Progenitor cell of endocrine pancreas (in vitro differentiated cells): ENCODE results near the gene REXO2. TPM values are rescaled to one million over a fixed set of nuclear protein-coding genes. Genes with fewer than 3 reads are reported as not detected.

Experiments
- DNase-seq: peaks from one replicate; pipeline ENCODE4 v3.0.0; 2021; ENCODE audit warnings: low spot score; ENCODE audit not compliant: unreplicated experiment
- H3K27ac Mint-ChIP-seq: 2 replicates; pipeline ENCODE4 v1.8.0; 2021; ENCODE audit warnings: mild to moderate bottlenecking, moderate library complexity, mixed read lengths
- H3K27me3 Mint-ChIP-seq: 2 replicates; pipeline ENCODE4 v1.8.0; 2021; ENCODE audit warnings: mixed read lengths
- H3K36me3 Mint-ChIP-seq: 2 replicates; pipeline ENCODE4 v1.8.0; 2022; ENCODE audit warnings: mixed read lengths; ENCODE audit not compliant: insufficient read depth
- H3K4me1 Mint-ChIP-seq: 2 replicates; pipeline ENCODE4 v1.8.0; 2021; ENCODE audit warnings: low read depth, mixed read lengths
- H3K4me3 Mint-ChIP-seq: 2 replicates; pipeline ENCODE4 v1.8.0; 2021; ENCODE audit warnings: low read depth, mild to moderate bottlenecking, moderate library complexity, mixed read lengths
- H3K9me3 Mint-ChIP-seq: 2 replicates; pipeline ENCODE4 v1.8.0; 2021; ENCODE audit warnings: low read depth, mixed read lengths
- CTCF ChIP-seq: fragments of 200-600 bp; sonication (generic); IDR thresholded peaks from one replicate; pipeline ENCODE4 v1.5.0; 2021; ENCODE audit warnings: antibody characterized with exemption, mild to moderate bottlenecking; ENCODE audit not compliant: unreplicated experiment
- total RNA-seq: library from RNA; stranded (reverse); gene quantifications from 2 replicates; pipeline ENCODE4 v1.2.1, GENCODE V29; 2021

The REXO2 gene
- total RNA-seq, 1 donor from 2014 or later, result 51.3 TPM

DNA sequence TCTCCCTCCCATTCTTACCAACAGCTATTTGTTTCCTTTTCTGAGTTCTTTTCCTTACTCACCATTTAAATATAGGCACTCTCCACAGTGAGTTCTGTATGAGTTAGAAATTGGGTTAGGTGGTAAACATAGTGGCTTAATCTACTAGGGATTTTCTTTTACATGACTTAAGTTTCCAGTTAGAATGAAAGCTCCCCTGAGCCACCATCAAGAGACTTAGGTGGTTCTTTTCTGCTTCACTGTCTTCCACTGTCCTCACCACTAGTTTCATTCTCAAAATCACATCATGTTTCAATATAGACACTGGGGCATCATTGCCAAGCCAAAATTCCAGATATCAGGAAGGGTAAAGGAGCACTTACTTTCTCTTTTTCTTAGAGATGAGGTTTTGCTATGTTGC lies 9.0 kb upstream of the REXO2 start:
- H3K27me3 Mint-ChIP-seq, result peaks cover 6% of the 10 kb centered on the region
- no peaks in the 10 kb centered on the region for H3K4me1 Mint-ChIP-seq
- no peaks in the 10 kb centered on the region for H3K9me3 Mint-ChIP-seq
- DNase-seq, result no peak
- no peak overlapping the region for H3K27ac Mint-ChIP-seq
- no peak overlapping the region for H3K4me3 Mint-ChIP-seq
- no peaks in the 10 kb centered on the region for H3K36me3 Mint-ChIP-seq
- no peak for TF ChIP-seq CTCF

DNA sequence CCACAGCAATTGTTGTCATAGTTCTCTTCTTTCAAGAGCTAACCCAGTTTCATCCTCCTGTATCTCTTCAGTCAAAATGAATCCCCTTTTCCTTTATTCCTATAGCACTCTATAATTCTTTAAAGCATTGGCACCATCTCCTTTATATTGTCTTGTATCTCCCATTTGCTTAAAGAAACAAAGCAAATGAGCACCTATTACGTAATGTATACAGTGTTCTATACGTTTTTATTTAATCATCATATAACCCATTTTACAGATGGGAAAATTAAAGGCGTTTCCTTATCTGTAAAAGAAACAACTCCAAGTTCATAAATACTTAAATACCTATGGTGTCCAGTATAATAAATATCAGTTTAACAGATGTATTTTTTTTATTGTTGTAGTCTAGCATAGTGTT lies 6.4 kb upstream of the REXO2 start:
- H3K27ac Mint-ChIP-seq, result no peak overlapping the region
- H3K9me3 Mint-ChIP-seq, result no peaks in the 10 kb centered on the region
- peaks cover 4% of the 10 kb centered on the region for H3K4me1 Mint-ChIP-seq
- H3K27me3 Mint-ChIP-seq, result peaks cover 6% of the 10 kb centered on the region
- no peaks in the 10 kb centered on the region for H3K36me3 Mint-ChIP-seq
- TF ChIP-seq CTCF, result no peak
- no peak for DNase-seq
- no peak overlapping the region for H3K4me3 Mint-ChIP-seq

GRCh38 chr11:114433376-114433775 lies 5.9 kb upstream of the REXO2 start:
- H3K4me3 Mint-ChIP-seq, result no peak overlapping the region
- H3K4me1 Mint-ChIP-seq, result peaks cover 9% of the 10 kb centered on the region
- no peaks in the 10 kb centered on the region for H3K36me3 Mint-ChIP-seq
- H3K27me3 Mint-ChIP-seq, result peaks cover 6% of the 10 kb centered on the region
- H3K27ac Mint-ChIP-seq, result no peak overlapping the region
- H3K9me3 Mint-ChIP-seq, result no peaks in the 10 kb centered on the region
- no peak for DNase-seq
- no peak for TF ChIP-seq CTCF

- no peak for DNase-seq
- Mint-ChIP-seq H3K36me3 (no peaks in the 10 kb centered on the region), H3K9me3 (no peaks in the 10 kb centered on the region), H3K4me3 (peak overlapping the region; percentile 96), H3K27ac (peak overlapping the region; percentile 96), H3K4me1 (peaks cover 35% of the 10 kb centered on the region), H3K27me3 (no peaks in the 10 kb centered on the region)
- no peak for TF ChIP-seq CTCF
These were observed 964 bp upstream of the REXO2 start for GRCh38 chr11:114438303-114438702.

DNA sequence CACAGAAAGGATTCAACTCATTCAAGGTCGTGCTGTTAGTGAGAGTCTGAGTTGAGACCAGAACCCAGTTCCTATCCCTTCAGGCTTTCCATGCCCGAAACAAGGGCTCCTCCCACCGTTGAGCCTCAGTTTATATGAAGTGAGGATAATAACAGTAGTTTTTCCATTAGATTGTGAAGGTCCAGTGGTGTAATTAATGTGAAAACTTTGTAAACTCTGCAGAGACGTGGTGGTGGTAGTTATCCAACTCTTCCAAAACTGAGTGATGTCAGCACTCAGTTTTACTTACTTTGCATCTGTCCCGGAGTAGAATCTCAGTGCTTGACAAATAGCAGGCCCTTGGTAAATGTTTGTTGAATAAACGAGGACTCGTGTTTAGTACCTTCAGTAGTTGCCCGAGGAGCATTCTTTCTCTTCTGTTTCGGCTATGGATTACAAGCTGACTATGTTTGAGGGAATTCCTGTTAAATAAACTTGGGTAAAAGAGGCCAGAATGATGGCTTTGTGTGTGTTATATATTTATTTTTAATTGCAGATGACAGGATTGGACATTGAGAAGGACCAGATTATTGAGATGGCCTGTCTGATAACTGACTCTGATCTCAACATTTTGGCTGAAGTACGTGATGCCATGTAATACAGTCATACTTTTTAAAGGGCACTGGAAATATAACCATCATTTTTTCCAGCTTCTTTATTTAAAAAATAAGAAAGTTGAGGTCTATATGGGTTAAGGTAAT lies 1.0 kb downstream of the REXO2 start:
- H3K36me3 Mint-ChIP-seq, result peaks cover 5% of the 10 kb centered on the region
- no peaks in the 10 kb centered on the region for H3K9me3 Mint-ChIP-seq
- peak overlapping the region; percentile 96 for H3K27ac Mint-ChIP-seq
- TF ChIP-seq CTCF, result no peak
- peak overlapping the region; percentile 96 for H3K4me3 Mint-ChIP-seq
- peaks cover 36% of the 10 kb centered on the region for H3K4me1 Mint-ChIP-seq
- DNase-seq, result no peak
- no peaks in the 10 kb centered on the region for H3K27me3 Mint-ChIP-seq
